SK-N-SH treated with all-trans-retinoic acid at 6 μM for 48 hours (cell line): ENCODE results near the gene CTCF.

Experiments used
- ARNTL ChIP-seq: fragments of 450-650 bp; formaldehyde crosslinking; IDR thresholded peaks from 2 replicates; pipeline ENCODE4 v1.5.0; 2020; ENCODE audit warnings: low read depth, mild to moderate bottlenecking, moderate library complexity, borderline replicate concordance
- CSRNP3 ChIP-seq: fragments of 250-450 bp; sonication (Bioruptor Pico); IDR thresholded peaks from 2 replicates; pipeline ENCODE4 v1.5.1; 2021; ENCODE audit warnings: mild to moderate bottlenecking, moderate library complexity
- ISL1 ChIP-seq: fragments of 250-450 bp; sonication (Bioruptor Pico); IDR thresholded peaks from 2 replicates; pipeline ENCODE4 v2.1.2; 2022; ENCODE audit warnings: mild to moderate bottlenecking, moderate library complexity
- OSR1 ChIP-seq: fragments of 250-450 bp; sonication (Bioruptor Pico); IDR thresholded peaks from 2 replicates; pipeline ENCODE4 v1.8.0; 2022; ENCODE audit warnings: moderate library complexity, mild to moderate bottlenecking, inconsistent platforms
- PATZ1 ChIP-seq: fragments of 250-450 bp; sonication (Bioruptor Pico); IDR thresholded peaks from 2 replicates; pipeline ENCODE4 v1.8.0; 2020; ENCODE audit warnings: mild to moderate bottlenecking, moderate library complexity, borderline replicate concordance
- PPARA ChIP-seq: fragments of 250-450 bp; sonication (Bioruptor Pico); IDR thresholded peaks from 2 replicates; pipeline ENCODE4 v1.5.0; 2020; ENCODE audit warnings: mild to moderate bottlenecking, borderline replicate concordance
- RARB ChIP-seq: fragments of 250-450 bp; sonication (Bioruptor Pico); IDR thresholded peaks from 2 replicates; pipeline ENCODE4 v1.8.0; 2021; ENCODE audit warnings: mild to moderate bottlenecking, moderate library complexity
- TCF4 ChIP-seq: fragments of 250-450 bp; sonication (Bioruptor Pico); IDR thresholded peaks from 2 replicates; pipeline ENCODE4 v1.8.0; 2021; ENCODE audit warnings: mild to moderate bottlenecking, moderate library complexity, borderline replicate concordance
- ZC3H10 ChIP-seq: fragments of 250-450 bp; sonication (Bioruptor Pico); IDR thresholded peaks from 2 replicates; pipeline ENCODE4 v1.5.1; 2021; ENCODE audit warnings: mild to moderate bottlenecking, moderate library complexity
- ZFP3 ChIP-seq: fragments of 250-450 bp; sonication (Bioruptor Pico); IDR thresholded peaks from 2 replicates; pipeline ENCODE4 v1.5.0; 2020; ENCODE audit warnings: mild to moderate bottlenecking, moderate library complexity
- ZFP30 ChIP-seq: fragments of 450-650 bp; formaldehyde crosslinking; IDR thresholded peaks from 2 replicates; pipeline ENCODE4 v1.5.0; 2022; ENCODE audit warnings: mild to moderate bottlenecking, moderate library complexity
- ZNF565 ChIP-seq: fragments of 450-650 bp; formaldehyde crosslinking; conservative IDR thresholded peaks from 2 replicates; pipeline ENCODE4 v1.5.0; 2020; ENCODE audit warnings: low read depth, mild to moderate bottlenecking, moderate library complexity

GRCh38 chr16:67651847-67652246, 89.5 kb downstream of the CTCF start:
- TF ChIP-seq ZNF565 (CRISPR knock-in tag) (no peak), CSRNP3 (CRISPR knock-in tag) (no peak), TCF4 (no peak), ZFP30 (CRISPR knock-in tag) (no peak), ARNTL (CRISPR knock-in tag) (no peak), OSR1 (CRISPR knock-in tag) (no peak), PATZ1 (CRISPR knock-in tag) (no peak), ZFP3 (CRISPR knock-in tag) (no peak), RARB (CRISPR knock-in tag) (no peak), ISL1 (CRISPR knock-in tag) (no peak), ZC3H10 (CRISPR knock-in tag) (no peak), PPARA (no peak)
